HG03103 (cell line): ENCODE data around the gene NUP160.
"Not testable (repeated sequence)": the region's sequence is repeated elsewhere in the genome, so short reads cannot be mapped to it uniquely, and the experiment has no call there.

Source experiments
- ATAC-seq: cut with Tn5 transposase; IDR thresholded peaks from one replicate; pipeline ENCODE4 v1.9.1; 2021; ENCODE audit warnings: low read depth; ENCODE audit not compliant: unreplicated experiment

The NUP160 gene

DNA sequence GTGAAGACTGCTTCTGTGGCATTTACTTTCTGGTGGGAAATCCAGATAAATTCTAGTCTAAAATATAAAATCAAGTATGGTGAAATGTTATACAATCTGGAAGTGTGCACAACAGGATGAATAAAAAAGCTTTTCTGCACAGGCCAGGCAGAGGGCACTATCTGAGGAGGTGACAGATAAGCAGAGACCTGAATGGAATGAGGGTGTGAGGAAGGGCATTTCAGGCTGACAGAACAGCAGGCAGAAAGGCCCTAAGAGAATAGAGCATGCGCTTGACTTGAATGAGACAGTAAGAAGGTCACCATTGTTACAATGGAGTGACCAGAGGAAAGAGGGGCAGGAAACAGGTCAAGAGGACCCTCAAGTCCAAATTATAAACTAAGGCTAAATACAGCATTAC, 47.4 kb downstream of the NUP160 start:
- no peak for ATAC-seq

DNA sequence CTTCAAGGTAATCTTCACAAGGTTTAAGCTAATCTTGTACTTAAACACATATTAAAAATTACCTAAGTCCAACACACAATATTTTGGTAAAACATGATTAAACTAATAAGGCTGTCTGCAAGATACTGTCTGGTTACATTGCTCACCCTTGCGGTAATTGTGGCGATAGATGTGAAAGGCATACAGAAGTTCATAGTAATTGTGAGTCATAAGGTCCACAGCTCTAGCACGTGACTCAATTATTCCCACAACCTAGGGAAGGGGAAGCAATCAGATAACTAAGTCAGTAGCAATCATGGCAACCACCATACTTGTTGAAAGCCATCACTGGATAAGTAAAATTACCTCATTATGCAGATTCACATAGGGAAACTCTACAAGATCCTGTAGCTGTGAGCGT, 50.5 kb downstream of the NUP160 start:
- no peak for ATAC-seq

DNA sequence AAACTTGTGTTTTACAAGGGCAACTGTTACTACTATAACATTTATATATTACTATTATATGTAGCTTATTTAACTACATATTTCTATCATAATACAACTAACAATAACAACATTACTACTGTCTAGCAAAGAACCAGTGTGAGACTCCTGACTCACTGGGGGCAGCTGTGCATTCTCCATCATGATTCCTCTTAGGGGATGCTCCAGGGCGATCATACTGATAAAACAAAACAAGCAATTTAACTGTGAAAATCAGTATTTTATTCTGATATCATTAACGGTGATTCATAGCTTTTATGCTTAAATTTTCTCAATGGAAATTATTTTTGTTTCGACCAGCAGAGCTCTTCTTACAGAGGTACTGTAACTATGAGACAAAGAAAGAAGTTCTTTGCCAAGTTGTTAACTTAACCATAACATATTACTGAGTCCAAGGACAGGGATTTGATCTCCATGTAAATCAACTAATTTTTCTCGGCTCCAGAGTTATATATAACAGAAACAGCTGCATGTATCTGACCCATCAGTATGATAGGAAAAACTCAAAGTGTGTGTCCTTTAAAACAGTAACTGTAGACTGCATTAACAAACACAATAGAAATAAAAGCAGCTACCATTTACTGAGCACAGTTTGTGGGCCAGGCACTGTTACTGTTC, 56.2 kb downstream of the NUP160 start:
- ATAC-seq = no peak

DNA sequence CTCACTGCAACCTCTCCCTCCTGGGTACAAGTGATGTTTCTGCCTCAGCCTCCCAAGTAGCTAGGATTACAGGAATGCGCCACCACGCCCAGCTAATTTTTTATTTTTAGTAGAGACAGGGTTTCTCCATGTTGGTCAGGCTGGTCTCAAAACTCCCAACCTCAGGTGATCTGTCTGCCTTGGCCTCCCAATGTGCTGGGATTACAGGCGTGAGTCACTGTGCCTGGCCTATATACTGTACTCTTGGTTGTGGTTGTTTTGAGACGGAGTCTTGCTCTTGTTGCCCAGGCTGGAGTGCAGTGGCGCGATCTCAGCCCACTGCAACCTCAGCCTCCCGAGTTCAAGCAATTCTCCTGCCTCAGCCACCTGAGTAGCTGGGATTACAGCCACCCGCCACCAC, 58.1 kb downstream of the NUP160 start:
- not testable (repeated sequence) for ATAC-seq

DNA sequence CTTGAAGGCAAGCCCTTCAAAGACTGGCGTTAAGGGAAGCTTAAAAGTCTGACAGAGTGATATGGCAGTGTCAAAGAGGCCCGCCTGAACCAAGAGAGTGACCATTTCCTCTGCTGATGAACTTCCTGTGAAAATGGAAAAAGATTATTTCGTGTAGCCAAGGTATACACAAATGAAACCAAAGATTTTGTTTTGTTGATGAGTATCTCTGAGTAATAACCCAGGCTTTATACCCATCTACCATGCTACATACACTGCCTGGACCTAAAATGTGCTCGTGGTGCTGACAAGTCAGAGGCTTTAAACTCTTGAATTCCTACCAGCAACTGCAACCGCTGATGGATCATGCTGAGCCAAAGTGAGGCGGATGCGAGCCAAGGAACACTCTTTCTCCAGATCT, 60.0 kb downstream of the NUP160 start:
- no peak for ATAC-seq

DNA sequence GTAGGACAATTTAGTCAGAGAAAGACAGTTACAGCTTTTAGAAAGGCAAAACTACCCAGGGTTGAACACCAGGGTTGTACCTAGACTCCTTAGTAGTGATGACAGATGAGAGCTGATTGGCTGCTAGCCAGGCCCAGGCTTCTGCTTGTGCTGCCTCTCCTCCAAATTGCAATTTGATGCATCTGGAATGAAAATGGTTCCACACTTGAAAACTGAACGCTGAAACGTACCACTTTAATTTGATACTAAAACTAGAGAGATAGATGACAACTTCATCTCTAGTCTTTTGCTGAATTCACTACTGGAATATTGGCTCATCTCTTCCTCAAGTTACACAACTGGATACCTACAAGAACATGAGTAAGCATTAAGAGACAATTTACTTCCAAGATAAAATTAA, 61.8 kb downstream of the NUP160 start:
- no peak for ATAC-seq

DNA sequence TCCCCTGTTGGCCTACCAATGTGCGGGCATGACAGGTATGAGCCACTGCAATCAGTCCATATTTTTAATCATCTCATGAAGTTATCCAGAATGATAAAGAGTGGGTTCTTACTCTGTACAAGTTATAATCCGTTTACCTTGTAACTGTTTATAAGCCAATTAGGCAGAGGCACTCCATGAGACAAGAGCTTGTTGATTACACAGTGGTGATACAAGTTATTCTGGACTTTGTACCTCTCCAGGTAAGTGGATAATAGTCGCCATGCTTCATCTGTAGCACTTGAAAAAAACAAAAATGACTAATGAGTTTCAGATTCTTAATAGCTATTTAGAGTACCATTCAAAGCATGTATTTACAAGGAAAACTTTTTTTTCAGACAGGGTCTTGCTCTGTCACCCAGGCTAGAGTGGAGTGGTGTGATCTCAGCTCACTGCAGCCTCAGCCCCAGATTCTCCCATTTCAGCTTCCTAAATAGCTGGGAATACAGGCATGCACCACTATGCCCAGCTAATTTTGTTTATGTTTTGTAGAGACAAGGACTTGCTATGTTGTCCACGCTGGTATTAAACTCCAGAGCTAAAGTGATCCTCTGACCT, 63.3 kb downstream of the NUP160 start:
- no peak for ATAC-seq

DNA sequence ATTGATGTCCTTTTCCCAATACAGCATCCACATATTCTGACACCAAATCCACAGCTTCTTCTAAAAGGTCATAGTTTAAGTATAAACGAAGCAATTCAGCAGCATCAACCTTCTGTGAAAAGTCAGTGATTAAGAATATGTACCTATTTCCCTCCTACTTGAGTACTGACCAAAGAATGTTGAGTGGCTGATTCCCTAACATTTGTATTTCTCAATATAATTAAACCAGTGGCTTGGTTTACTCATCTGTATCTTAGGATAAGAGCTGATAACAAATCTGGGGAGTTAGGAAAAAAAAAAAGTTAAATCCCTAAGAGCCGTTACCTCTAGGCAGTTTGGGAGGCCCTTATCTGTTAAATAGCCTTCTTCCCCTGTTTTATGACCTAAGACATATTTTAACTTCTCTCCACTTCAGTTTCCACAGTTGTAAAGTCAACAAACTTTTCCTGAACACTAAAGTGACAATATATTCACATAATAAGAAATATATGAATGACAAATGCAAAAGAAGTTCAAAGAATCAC, 65.0 kb downstream of the NUP160 start:
- no peak for ATAC-seq

DNA sequence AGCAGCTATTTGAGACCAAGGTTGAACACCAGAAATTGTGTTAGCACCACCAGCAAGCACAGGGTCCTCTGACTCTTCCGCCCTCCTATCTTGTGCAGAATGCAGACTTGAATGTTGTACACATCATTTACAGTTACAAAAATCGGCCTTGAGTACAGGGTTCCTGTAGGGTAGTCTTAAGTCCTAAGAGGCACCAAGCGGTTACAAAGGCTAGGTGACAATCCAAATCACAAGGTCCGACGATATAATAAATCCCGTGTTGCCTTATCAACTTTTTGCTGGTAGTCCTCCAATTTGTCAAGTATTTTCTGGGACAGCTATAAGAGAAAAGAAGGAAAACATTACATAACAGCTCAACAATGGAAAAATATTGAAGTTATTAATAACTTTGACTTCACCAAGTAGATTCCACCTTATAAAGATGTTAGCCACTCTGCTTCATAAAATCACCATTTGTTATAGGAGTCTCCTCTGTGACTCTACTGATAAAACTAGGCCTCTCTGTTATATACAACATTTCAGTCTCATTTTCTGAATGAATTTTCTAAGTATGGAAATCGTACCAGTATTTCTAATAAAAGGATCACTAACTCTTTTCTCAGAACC, 69.2 kb downstream of the NUP160 start:
- no peak for ATAC-seq

DNA sequence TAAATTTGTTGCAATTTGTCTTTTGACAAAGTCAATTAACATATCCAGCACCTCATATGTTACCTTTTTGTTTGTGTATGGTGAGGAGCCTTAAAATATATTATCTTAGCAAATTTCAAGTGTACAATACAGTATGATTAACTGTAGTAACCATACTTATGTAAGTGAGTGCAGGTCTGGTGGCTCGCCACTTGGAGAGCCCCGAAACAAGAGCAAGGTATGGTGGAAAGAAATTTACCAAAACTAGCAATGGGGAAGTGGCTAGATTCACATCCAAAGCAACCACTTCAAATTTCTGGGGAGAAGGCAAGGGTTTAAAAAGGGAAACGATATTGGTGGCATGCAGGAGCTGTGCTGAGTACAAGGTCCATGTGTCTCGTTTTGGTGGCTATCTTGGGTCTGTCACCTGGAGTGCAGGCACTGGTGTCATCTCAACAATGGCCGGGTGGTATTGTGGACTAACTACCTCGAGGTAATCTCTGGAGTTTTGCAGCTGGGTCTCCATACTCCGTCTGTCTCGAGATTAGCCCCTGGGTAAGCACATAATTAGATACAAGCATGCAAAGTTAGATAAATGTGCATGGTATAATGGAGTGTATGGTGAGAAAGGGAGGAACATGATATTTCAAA, 72.8 kb downstream of the NUP160 start:
- ATAC-seq = no peak

DNA sequence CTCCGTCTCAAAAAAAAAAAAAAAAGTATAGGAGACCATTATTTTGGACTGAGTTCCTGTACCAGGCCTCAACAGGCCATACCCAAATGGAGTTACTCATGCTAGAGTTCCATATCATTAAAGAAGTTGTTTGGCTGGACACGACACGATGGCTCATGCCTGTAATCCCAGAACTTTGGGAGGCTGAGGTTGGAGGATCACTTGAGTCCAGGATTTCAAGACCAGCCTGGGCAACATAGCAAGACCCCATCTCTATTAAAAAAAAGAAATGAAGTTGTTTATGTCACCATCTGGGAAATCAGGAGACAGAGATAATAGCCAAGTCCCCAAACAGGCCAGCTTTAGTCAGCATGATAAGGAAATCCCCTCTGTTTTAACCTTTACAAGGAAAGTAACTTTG, 74.3 kb downstream of the NUP160 start:
- ATAC-seq = no peak

DNA sequence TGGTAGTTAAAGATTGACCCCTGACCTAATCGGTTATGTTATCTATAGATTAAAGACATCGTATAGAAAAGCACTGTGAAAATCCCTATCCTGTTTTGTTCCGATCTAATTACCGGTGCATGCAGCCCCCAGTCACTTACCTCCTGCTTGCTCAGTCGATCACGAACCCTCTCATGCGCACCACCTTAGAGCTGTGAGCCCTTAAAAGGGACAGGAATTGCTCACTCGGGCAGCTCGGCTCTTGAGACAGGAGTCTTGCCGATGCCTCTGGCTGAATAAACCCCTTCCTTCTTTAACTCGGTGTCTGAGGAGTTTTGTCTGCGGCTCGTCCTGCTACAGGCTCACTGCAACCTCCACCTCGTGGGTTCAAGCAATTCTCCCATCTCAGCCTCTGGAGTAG, 78.6 kb downstream of the NUP160 start:
- ATAC-seq = not testable (repeated sequence)

DNA sequence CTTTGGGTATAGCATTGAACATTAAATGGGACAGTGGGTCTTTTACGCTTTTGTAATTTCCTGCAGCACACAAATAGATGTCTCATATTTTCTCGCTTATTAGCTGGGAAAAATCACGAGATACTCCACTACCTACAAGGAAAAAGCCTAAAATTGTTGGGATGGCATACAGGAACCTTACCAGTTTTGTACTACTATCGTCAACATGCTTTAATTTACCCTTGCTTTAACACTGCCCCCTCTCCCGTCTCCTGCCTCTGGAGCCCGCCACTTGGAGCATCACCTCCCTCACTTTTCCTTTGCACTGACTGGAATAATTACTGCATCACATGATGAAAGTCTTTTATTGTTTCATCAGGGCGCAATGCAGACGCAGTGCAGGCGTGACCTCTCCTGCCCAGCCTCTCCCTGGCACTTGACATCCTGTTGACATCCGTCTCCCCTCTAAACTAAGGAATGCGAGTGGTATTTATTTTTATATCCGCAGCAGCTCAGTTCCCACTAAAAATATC, 80.0 kb downstream of the NUP160 start:
- ATAC-seq = no peak

DNA sequence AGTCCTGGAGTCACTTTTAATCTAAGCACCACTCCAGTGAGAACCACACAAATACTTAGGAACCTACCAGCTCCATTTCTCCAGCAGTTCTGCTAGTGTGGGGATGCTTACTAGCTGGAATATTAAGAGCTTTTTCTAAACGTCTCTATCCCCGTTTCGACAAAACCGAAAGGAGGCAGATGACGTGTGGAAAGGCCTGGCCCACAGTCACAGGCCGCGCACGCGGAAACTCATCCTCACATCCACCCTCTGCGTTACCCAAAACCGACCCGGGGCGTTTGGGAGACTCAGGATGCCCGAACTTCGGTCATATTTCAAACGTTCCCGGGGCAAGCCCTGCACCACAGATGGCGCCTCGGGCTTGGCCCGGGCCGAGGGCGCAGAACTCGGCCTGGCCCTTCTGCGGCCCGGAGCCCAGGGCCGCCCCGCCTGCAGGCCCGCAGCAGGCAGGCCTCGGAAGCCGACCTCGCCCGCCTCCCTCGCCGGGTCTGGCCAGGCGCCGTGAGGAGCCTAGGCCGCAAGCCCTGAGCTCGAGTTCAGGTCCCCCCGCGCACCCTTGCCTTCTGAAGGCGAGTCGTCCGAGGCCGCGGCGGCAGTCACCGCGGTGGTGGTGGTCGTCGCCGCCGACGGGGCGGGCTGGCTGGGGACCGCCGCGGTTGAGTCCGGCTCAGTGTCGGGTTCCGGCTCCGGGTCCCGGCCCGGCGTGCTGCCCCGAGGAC, 81.5 kb downstream of the NUP160 start:
- ATAC-seq = peak; percentile 22

DNA sequence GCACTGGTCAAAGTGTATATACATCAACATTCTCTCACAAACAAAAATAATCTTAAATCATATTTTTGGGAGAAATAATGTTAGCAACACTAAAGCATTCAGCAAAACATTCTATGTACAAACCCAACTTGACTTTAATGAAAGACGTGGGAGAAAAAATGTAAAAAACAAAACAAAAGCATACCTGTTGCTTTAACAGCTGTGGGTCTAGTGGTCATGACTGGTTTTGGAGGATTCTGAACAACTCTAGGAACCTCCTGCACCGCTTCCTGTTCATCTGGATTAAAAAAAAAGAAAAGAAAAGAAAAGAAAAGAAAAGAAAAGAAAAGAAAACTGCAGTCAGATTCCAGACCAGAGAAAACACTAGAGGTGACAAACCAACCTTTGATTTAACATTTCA, 83.1 kb downstream of the NUP160 start:
- no peak for ATAC-seq

DNA sequence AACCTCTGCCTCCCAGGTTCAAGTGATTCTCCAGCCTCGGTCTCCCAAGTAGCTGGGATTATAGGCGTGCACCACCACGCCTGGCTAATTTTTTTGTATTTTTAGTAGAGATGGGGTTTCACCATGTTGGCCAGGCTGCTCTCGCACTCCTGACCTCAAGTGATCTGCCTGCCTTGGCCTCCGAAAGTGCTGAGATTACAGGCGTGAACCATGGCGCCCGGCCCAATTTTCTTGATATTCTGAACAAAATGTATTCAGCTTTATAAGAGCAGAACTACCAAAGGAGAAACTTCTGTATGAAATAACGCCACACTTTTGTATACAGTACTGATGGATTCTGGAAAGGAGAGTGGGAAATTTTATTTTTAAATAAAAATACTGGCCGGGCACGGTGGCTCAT, 88.9 kb downstream of the NUP160 start:
- ATAC-seq = not testable (repeated sequence)

DNA sequence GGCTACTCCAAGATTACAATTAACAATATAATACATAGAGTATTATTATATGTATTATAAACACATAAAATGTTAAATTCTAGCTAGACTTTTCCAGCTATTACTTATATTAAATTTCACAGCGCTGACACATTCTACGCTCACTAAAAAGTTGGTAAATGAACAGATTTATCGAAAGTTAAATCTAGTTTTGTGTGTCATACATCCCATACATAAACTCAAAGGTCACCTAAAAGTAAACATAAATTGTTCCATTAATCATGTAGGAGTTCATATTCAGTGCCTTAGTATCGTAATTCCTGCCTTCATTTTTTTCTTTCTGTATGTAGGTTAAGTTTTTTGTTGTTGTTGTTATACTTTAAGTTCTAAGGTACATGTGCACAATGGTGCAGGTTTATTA, 91.9 kb downstream of the NUP160 start:
- no peak for ATAC-seq

DNA sequence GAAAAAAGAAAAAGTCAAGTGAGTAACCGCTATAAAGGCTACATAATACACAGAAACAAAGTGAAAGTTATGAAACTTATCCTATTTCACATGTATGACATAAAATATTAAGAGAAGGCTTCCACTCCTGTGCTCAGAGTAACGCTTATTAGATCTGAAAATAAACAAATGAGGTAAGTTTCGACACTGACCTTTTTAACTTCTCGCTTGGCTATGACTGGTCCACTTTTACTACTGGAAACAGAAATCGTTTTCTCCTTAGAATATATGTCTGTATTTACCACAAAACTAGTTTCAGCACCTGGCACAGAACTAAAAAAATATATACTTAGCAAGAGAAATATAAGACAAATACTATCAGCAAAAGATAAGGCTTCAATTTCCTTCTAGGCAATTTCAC, 97.4 kb downstream of the NUP160 start:
- ATAC-seq = no peak

DNA sequence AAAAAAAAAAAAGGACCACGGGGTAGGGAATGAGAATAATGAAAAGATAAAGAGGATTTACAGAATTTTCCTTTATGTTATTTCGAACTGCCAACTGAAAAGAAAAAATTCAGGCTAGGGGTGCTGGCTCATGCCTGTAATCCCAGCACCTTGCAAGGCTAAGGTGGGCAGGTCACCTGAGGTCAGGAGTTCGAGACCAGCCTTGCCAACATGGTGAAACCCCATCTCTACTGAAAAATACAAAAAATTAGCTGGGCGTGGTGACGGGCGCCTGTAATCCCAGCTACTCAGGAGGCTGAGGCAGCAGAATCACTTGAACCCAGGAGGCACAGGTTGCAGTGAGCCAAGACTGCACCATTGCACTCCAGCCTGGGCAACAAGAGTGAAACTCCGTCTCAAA, 105.7 kb downstream of the NUP160 start:
- not testable (repeated sequence) for ATAC-seq

DNA sequence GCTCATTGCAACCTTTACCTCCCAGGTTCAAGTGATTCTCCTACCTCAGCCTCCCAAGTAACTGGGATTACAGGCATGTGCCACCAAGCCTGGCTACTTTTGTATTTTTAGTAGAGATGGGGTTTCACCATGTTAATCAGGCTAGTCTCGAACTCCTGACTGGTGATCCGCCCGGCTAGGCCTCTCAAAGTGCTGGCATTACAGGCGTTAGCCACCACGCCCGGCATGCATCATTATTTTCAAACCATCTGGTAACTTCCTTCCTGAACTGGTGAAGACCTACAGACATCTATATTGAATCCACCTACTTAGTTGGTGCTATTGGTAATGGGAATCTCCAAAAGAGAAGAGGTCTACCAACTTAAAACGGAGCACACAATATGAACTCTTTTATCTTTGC, 110.3 kb downstream of the NUP160 start:
- not testable (repeated sequence) for ATAC-seq

DNA sequence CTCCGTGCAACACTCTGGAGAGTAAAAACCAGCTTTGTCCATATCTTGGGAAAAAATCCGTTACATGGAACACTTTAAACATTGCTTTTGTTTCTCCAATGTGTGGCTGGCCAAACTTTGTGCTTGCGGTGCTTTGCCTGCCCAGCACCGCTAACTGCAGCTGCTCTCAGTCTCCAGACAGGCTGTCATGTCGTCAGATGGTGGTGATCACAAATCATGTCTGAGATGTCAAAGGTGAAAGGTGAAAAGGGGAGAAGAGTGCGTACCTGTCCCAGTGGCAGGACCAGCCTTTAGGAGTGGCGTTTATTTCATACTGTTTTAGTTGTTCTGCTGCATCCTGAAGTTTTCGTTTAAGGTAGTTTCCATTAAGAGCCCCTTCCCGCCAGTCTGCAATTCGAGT, 115.9 kb downstream of the NUP160 start:
- ATAC-seq = no peak
